Central memory CD4-positive, alpha-beta T cell (primary cell): ENCODE results near the gene NFE2L3.
A peak's percentile ranks its signal among the peaks of the same experiment; 100 is the strongest.
"Not testable (repeated sequence)": the region's sequence is repeated elsewhere in the genome, so short reads cannot be mapped to it uniquely, and the experiment has no call there.

Experiments
- DNase-seq: peaks from one replicate; pipeline ENCODE4 v3.0.0; 2022
- total RNA-seq, 3 experiments: gene quantifications; one replicate each; lab custom pipeline; 2026; lab: John Stamatoyannopoulos, UW

Gene NFE2L3, protein sequence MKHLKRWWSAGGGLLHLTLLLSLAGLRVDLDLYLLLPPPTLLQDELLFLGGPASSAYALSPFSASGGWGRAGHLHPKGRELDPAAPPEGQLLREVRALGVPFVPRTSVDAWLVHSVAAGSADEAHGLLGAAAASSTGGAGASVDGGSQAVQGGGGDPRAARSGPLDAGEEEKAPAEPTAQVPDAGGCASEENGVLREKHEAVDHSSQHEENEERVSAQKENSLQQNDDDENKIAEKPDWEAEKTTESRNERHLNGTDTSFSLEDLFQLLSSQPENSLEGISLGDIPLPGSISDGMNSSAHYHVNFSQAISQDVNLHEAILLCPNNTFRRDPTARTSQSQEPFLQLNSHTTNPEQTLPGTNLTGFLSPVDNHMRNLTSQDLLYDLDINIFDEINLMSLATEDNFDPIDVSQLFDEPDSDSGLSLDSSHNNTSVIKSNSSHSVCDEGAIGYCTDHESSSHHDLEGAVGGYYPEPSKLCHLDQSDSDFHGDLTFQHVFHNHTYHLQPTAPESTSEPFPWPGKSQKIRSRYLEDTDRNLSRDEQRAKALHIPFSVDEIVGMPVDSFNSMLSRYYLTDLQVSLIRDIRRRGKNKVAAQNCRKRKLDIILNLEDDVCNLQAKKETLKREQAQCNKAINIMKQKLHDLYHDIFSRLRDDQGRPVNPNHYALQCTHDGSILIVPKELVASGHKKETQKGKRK
- 9.6 to 129 (median 15.0) reads per million in 3 experiments for total RNA-seq

DNA sequence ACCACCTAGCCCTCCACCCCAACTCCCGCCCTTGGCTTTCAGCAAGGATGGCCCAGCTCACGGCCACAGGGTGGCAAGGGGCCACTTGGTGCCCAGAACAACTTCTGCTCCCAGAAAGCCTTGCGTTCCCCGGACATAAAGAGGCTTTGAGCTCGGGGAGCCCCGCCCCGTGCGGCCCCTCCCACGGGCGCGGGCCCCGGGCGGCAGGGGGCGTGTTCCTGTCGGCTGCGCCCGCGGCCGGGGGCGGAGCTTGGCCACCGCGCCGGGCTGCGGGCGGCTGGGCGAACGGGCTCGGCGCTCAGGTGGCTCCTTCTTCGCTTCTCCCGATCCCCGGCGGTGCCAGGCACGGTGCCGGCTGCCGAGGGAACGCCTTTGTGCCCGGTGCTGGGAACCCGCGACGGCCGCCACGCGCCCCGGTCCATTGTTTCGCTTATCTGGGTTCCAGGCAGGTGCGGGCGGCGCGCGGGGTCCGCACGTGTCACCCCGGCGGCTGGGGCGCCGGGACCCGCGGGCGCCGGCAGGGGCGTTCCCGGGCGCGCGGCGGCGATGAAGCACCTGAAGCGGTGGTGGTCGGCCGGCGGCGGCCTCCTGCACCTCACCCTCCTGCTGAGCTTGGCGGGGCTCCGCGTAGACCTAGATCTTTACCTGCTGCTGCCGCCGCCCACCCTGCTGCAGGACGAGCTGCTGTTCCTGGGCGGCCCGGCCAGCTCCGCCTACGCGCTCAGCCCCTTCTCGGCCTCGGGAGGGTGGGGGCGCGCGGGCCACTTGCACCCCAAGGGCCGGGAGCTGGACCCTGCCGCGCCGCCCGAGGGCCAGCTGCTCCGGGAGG, at the start of gene NFE2L3:
NFE2L3 (plus strand) TSS at position 246 of the 829 bp plus-strand sequence; CDS start at position 547, 301 bp downstream.
- DNase-seq = peak; percentile 80

DNA sequence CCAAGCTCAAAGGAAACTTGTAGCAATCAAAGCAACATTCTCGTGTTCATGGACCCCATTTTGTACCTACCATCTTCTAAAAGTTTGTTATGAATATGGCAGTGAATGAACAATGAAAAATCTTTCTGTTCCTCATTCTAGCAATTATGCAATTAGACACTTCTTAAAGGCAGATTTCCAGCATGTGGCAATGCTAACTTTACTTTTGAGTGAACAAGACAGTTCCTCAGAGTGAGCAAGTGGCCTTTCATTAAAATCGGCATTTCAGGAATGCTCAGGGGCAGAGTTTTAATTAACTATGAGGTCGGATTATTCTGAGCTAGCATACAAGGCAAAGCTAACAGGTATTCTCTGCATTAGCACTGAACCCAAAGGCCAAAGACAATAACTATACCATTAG, 48.4 kb upstream of the NFE2L3 start:
- no peak for DNase-seq

DNA sequence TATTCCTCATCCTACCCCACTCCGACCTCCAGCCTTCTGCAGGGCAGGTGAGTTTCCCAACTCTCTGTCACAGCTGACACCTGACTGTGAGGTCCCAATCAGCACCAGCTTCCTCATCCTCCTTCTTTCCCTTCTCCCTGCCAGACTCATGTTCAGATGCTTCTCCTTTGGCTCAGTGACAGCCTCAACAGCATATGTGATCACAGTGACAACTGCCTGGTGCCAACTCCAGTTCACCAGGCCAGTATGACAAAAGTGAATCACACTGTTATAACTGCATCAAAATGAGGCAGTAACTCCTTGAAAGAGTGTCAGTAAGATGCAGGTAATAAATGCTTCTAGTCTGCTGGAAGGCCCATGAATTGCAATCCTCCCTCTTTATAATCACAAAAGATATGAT, 46.8 kb upstream of the NFE2L3 start:
- DNase-seq = no peak

DNA sequence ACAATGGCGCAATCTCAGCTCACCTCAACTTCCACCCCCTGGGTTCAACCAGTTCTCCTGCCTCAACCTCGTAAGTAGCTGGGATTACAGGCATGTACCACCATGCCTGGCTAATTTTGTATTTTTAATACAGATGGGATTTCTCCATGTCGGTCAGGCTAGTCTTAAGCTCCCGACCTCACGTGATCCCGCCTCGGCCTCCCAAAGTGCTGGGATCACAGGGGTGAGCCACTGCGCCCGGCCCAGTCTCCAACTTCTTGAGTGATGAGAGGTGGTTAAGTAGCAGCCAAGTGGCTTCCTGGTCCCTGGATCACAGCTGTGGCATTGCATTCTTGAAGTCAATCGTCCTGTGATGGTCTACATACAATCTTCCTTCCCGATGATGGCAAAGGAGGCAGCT, 46.1 kb upstream of the NFE2L3 start:
- DNase-seq = no peak

DNA sequence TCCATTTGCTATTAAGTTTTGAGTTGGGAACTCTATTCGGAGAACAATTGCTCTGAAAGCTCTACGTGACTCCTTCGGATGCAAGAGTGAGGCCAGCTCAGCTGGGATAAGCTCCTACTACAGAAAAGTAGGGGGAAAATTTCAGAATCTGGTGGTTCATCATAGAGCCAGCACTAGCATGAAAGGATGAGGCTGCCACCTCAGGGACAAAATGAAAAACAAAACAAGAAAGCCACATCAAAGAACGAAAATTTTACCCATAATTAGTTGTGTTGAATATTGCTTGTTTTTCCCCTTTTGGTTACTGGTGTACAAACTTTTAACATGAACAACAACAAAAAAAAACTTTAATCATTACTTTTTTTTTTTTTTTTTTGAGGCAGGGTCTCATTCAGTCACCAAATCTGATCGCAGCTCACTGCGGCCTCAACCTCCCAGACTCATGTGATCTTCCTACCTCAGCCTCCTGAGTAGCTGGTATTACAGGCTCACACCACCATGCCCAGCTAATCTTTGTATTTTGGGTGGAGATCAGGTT, 39.7 kb upstream of the NFE2L3 start:
- peak; percentile 9 for DNase-seq

DNA sequence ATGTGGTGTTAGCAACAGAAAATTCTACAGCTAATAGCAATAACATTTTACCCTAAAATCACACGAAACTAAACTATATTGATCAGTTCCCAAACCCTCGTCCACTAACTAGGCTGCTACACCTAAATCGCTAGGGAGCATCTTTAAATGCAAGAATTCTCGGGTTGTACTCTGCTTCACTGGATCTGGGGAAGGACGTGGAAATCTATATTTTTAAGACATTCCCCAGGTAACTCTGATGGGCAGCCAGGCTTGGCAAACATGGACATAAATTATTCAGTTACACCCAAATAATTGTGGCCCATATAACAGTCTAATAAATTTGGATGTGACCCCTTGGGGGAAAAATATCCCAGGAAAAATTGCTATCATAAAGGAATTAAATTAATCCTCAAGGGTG, 36.3 kb upstream of the NFE2L3 start:
- no peak for DNase-seq

DNA sequence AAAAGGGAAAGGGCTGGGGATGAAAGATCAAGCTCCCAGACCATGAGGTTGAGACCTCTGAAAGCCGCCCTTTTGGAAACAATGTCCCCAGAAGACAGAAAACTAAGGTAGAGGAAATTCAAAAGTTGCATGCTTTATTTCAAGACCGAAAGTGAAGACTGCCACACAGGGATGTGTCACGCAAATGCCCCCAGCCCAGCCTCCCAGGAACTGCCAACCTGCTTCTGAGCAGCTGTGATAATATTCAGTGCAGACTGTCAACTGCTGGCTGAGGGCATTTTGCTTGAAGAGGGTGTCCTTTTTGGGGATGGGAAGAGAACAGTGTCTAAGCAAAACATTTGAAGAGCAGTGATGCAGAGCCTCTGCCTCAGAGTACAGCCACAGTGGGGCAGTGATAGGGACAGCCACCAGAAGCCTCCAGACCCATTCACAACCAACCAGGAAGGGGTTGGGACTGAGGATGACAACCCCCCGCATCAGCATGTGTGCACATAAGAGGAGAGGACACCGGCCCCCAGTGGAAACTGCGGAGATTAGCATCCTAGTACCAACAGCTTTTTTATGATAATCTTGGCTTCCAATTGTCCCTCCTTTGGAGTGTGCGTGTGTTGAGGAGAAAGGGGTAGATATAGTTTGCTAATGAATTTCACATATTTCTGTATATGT, 34.7 kb upstream of the NFE2L3 start:
- DNase-seq = no peak

DNA sequence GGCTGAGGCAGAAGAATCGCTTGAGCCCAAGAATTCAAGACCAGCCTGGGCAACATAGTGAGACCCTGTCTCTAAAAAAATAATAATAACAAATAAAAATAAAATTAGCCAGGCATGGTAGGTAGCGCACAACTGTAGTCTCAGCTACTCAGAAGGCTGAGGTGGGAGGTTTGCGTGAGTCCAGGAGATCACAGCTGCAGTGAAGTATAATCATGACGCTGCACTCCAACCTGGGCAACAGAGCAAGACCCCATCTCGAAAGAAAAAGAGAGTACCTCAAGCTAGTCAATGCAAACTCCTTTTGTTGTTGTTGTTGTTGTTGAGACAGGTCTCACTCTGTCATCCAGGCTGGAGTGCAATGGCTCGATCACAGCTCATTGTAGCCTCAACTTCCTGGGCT, 34.0 kb upstream of the NFE2L3 start:
- DNase-seq = no peak

DNA sequence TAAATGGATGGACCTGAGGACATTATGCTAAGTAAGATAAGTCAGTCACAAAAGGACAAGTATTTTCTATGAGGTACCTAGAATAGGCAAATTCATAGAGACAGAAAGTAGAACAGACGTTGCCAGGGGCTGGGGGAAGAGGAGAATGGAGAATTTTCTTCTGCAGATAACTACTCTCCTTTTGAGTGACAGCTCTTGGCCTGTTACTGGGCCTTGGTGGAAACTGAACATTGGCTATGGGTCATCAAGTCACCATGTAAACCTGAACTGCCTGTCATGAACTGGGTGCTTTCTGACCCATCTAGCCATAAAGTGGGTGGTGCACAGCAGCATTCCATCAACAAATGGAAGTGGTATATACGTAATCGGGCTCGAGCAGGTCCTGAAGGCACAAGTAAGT, 29.3 kb upstream of the NFE2L3 start:
- no peak for DNase-seq

DNA sequence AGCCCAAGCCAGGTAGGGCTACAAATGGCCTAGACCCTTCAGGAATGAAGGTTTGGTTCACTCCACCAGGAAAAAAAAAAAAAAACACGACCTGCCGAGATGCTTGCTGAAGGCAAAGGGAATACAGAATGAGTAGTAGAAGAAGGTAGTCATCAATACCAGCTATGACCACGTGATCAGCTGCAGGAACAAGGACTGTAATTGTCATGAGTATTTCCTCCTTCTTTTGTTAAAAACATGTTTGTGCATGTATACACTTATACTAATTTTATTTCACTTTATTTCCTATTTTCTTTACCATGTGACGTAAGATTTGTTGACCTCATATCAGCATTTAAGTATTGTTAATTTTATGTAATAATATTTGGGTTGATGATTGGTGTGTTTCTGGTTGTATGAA, 27.2 kb upstream of the NFE2L3 start:
- not testable (repeated sequence) for DNase-seq

DNA sequence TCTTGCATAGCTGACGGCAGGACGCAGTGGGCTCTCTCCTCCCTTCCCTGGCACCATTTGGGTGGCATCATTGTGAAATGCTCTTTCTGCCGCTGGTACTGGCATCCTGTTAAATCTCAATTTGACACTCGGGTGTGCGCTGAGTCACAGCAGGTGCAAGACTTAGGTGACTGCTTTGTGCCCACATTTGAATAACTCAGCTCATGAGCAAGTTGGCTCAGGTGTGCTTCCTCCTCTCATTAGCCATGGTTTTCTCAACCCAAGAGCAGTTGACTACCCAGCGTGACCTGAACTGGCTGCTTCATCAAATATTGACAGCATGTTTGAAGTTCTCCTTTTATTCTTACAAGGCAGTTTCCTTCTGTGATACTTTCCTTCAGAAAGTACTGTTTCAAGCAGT, 24.6 kb upstream of the NFE2L3 start:
- no peak for DNase-seq

DNA sequence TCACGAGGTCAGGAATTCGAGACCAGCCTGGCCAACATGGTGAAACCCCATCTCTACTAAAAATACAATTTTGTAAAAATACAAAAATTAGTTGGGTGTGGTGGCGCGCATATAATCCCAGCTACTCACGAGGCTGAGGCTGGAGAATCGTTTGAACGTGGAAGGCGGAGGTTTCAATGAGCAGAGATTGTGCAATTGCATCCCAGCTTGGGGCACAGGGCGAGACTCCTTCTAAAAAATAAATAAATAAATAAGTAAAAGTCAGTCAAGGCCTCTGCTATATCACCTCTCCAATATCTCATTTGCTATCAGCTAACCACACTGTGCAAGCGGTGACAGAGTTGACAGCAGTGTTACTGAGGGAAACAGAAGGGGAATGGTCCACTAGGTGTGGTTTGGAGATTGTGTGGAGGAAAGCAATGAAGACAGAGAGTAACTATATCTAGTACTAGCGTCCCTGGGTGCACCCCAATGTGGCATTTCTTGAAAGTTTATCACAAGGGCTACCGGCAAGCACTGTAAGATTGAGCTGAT, 20.9 kb upstream of the NFE2L3 start:
- DNase-seq = no peak

DNA sequence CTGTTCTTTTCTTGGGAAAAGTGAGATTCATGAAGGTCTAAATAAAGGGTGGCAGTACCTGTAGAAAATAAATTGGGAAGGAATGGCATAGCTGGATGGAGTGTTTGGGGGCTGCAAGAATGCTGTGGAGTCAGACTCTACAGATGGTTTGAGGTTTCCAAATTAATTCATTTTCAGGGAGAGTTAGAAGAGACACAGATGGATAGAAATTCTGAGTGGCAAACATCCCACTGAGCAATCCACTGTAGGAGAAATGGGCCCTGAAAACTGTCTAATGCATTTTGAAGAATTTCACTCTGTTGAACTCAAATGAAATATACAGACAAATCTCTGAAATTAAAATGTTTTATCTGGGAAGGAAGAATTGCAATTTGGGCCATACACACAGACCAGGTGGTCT, 16.9 kb upstream of the NFE2L3 start:
- DNase-seq = no peak

DNA sequence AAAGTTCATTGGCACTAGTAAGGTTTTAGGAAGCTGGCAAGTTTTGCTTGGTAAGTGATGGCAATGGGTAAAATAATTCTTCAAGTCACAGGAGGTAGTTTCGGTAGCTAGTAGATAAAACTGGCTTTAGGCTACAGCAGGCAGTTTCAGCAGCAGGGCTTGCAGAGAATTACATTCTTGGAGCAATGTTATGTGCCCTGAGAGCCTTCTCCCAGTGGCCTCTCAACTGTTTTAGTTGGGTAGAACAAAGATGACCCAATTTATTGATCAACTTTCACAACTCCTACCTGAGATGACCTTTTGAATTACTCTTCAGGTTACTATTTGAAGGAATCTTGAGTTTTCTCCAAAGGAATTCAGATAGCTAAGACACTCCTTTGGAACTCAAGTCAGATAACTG, 16.4 kb upstream of the NFE2L3 start:
- no peak for DNase-seq

DNA sequence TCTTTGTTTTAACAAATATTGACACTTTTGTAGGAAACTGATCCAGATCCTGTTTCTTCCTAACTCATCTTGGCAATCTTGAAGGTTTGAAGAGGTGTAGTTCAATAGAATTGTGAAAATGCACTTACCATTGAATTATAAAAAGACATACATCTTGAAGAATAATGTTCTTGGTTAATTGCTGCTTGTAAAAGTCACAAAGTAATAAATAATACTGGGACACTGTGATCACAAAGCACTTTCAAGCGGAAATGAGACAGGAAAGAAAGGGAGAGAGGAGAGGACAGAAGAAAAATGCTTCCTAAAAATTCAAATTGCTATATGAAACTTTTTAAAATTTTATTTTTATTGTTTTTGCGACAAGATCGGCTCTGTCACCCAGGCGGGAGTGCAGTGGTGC, 15.2 kb upstream of the NFE2L3 start:
- no peak for DNase-seq

DNA sequence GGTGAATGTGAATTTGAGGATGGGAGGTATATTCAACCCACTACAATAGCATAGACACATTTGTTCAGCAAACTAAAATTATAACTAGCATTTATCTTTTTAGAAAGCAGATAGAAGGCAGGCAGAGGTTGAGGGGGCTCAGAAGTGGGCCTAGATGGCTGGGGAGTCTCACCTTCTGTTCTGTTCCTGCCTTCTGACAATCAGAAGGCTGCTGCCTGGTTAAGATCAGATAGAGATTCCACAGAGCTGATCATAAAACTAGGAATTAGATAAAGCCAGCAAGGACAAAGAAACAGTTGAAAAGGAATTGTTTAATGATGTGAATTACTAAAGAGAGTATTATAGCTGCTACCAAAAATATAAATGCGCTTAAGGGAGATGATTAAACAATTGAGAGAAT, 11.6 kb upstream of the NFE2L3 start:
- no peak for DNase-seq

DNA sequence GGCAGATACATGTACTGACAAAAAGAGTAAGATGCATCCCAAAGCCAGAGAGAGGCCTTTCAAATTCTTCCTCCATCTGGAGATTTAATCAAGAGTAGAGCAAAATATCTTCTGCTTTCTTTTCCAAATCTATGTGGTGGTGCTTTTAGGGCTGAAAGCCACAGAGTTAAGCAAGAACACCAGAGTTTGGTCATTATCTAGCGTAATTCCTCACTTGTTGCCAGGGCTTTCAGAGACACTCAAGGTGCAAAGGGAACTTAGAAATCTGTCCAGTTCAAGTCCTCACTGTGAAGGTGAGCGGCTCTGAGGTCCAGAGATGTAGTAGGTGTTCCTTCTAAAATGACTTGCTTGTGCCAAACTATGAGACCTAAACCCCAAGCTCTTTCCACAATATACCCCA, 10.9 kb upstream of the NFE2L3 start:
- no peak for DNase-seq

DNA sequence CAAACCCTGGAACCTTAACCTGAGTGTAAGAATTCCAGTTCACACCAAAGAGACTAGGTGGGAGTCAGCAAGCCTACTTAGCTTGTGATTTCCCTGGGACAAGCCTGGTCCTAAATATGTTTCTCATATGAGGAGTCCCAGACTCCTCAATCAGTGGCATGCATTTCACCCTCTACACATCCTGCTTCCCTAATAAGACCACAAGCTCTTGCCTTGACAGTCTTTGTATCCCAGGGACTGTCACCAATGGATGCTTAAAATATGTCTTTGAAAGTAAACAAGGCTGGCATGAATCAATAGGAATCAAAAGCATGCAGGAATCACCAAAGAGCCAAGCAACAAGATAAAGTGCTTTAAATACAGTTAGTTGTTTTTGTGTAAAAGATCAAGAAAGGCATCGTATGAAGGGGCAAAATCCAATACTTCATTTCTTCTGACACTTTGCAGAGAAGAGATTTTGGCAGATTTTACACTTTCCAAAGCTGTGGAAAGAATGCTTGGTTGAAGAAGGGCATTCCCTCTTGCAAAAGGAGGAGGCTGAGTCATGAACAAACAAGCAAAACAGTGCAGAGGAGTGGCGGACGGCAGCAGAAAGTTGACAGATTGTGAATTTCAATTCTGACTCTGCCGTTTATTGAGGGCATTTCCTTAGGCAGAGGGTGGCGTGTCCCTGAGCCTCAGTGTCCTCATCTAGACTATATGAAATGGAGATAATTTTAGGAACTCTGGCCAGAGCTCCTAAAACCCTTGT, 8.5 kb upstream of the NFE2L3 start:
- DNase-seq = no peak

DNA sequence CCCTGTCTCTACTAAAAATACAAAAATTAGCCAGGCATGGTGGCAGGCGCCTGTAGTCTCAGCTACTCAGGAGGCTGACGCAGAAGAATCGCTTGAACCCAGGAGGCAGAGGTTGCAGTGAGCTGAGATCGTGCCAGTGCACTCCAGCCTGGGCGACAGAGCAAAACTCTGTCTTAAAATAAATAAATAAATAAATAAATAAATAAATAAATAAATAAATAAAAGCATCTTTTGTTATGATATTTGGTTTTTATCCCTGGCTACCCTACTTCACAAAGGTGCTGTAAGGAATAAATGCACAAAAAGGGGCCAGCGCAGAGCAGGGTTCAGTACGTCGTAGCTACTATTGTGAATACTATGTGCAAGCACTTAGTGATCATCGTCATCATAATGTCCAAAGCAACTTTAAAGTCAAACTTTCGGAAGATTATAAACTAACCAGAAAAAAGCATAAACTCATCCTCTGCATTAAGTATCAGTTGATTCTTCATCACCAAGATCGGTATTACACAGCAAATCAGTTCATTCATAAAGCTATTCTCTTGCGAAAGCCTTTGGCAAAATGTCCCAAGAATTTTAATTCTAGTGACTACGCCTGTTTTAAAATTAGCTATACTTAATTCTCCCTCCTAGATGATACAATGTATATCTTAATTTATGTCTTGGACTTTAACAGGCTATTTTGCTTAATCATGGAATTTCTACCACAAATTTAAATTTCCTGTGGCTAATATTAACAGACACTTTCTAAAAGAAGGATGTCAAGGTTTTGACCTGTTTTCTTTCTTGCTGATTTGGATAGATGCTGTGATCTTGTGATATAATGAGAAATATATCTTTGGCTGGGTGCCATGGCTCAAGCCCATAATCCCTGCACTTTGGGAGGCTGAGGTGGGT, 7.6 kb upstream of the NFE2L3 start:
- DNase-seq = no peak

DNA sequence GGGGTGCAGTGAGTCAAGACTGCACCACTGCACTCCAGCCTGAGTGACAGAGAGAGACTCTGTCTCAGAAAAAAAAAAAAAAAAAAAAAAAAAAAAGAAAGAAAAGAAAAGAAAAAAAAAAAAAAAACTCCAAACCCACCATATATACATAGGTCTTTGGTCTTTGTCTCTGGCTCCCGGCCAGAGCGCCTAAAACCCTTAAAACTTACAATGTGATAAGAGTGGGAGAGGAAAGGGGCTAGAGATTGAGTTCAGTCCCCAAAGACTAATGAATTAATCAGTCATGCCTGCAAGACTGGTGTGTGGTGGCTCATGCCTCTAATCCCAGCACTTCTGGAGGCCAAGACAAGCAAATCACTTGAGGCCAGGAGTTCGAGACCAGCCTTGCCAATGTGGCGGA, 6.8 kb upstream of the NFE2L3 start:
- no peak for DNase-seq
